Caco-2 (cell line): Measurements from ENCODE around the gene TBC1D24. TPM values are rescaled to one million over a fixed set of nuclear protein-coding genes. Genes with fewer than 3 reads are reported as not detected.
"Not testable (repeated sequence)": the region's sequence is repeated elsewhere in the genome, so short reads cannot be mapped to it uniquely, and the experiment has no call there.

ENCODE experiments used
- BruUV-seq: library from RNA; stranded (reverse); fragments of 400-500 nt; replicated peaks from 2 replicates; lab custom pipeline; 2021; lab: Mats Ljungman, UMichigan
- CTCF ChIA-PET: fragments of 300-600 bp; sonication (Branson Sonifier 250); formaldehyde crosslinking; loops from one replicate; lab custom pipeline; 2022; ENCODE audit warnings: antibody characterized with exemption; lab: Charles Lee
- POLR2A ChIA-PET: fragments of 300-600 bp; sonication (Branson Sonifier 250); formaldehyde crosslinking; loops from one replicate; lab custom pipeline; 2022; ENCODE audit warnings: antibody characterized with exemption; lab: Charles Lee
- DNase-seq, 2 experiments: peaks; one replicate each; pipeline versions ENCODE4 v3.0.0 to v3.0.0-alpha.2; 2020 to 2022
- H3K27me3 ChIP-seq: replicated peaks from 2 replicates; pipeline ENCODE4 v1.6.0; 2011; ENCODE audit warnings: low read length; ENCODE audit not compliant: control insufficient read depth, insufficient read depth
- H3K36me3 ChIP-seq: 2 replicates; pipeline ENCODE4 v1.5.1; 2011; ENCODE audit warnings: low read length; ENCODE audit not compliant: control insufficient read depth, insufficient read depth
- H3K4me1 ChIP-seq: fragments of 250-450 bp; sonication (Bioruptor Pico); 2 replicates; pipeline ENCODE4 v1.5.1; 2020; ENCODE audit warnings: mild to moderate bottlenecking
- H3K4me3 ChIP-seq: 2 replicates; pipeline ENCODE4 v1.5.1; 2011; ENCODE audit warnings: low read depth, mild to moderate bottlenecking, control low read depth, low read length
- H3K9me3 ChIP-seq: fragments of 250-450 bp; sonication (Bioruptor Pico); 2 replicates; pipeline ENCODE4 v1.5.1; 2020; ENCODE audit warnings: mild to moderate bottlenecking, moderate library complexity
- H3K27ac Mint-ChIP-seq: one replicate; pipeline ENCODE4 v1.8.0; 2022; ENCODE audit warnings: mixed read lengths; ENCODE audit not compliant: unreplicated experiment
- H3K27me3 Mint-ChIP-seq: one replicate; pipeline ENCODE4 v1.8.0; 2022; ENCODE audit warnings: mixed read lengths; ENCODE audit not compliant: insufficient read depth, unreplicated experiment
- H3K36me3 Mint-ChIP-seq: one replicate; pipeline ENCODE4 v1.8.0; 2022; ENCODE audit warnings: mild to moderate bottlenecking, mixed read lengths; ENCODE audit not compliant: insufficient read depth, unreplicated experiment
- H3K4me1 Mint-ChIP-seq: one replicate; pipeline ENCODE4 v1.8.0; 2022; ENCODE audit warnings: low read depth, mixed read lengths; ENCODE audit not compliant: unreplicated experiment
- H3K4me3 Mint-ChIP-seq: one replicate; pipeline ENCODE4 v1.8.0; 2022; ENCODE audit warnings: mild to moderate bottlenecking, moderate library complexity, mixed read lengths; ENCODE audit not compliant: unreplicated experiment
- H3K9me3 Mint-ChIP-seq: one replicate; pipeline ENCODE4 v1.8.0; 2022; ENCODE audit warnings: mixed read lengths; ENCODE audit not compliant: unreplicated experiment
- intact Hi-C: fragments of 100-400 bp; cut with micrococcal nuclease; formaldehyde crosslinking; loops from one replicate; pipeline ENCODE4 v1.10.0; 2022; ENCODE audit not compliant: unreplicated experiment
- total RNA-seq: library from RNA; stranded (reverse); gene quantifications from 2 replicates; pipeline ENCODE4 v1.2.3, GENCODE V29; 2022
- TF ChIP-seq, protein P1 (sequence below), 2 experiments: fragments of 200-600 bp in 1 of 2; IDR thresholded peaks; 1 replicate in 1 of 2; 2 replicates in 1 of 2; pipeline versions ENCODE4 v1.5.1 to v1.8.0; 2011 to 2022; ENCODE audit warnings: antibody characterized with exemption in 1 of 2, control low read depth in 1 of 2, inconsistent platforms in 1 of 2, low read depth in 1 of 2, low read length in 1 of 2, mild to moderate bottlenecking in 1 of 2, moderate library complexity in 1 of 2; ENCODE audit not compliant: insufficient read depth in 1 of 2, severe bottlenecking in 1 of 2, unreplicated experiment in 1 of 2

The TBC1D24 gene
- total RNA-seq, 1 experiment from 2014 or later, result 20.8 TPM

DNA sequence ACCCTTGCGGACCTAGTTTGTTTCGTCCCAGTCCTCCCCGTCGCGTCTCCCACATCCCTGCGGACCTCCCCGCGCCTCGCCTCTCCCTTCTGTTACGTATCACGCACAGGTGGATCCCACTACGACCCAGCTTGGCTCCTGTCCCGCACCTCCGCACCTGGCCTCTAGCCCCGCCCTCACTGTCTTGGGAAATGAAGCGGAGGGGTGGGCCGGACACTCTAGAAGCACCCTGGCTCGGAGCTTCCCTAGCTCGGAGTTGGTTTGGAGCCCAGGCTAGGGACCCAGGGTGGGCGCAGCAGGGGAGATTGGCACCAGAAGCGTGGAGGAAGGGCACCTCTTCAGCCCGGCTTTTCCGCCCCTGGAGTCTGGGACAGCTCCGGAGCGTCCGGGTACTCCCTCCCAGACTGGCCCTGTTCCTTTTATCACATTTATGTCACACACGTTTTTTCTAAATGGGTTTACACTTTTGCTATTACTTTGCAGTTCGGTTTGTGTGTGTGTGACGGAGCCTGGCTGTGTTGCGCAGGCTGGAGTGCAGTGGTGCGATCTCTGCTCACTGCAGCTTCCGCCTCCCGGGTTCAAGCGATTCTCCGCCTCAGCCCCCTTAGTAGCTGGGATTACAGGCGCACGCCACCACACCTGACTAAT is 57.7 kb downstream of the TBC1D24 start:
- intact Hi-C loops, result no loop called here
- H3K27me3 Mint-ChIP-seq, result no peaks in the 10 kb centered on the region
- TF ChIP-seq, protein P1, sequence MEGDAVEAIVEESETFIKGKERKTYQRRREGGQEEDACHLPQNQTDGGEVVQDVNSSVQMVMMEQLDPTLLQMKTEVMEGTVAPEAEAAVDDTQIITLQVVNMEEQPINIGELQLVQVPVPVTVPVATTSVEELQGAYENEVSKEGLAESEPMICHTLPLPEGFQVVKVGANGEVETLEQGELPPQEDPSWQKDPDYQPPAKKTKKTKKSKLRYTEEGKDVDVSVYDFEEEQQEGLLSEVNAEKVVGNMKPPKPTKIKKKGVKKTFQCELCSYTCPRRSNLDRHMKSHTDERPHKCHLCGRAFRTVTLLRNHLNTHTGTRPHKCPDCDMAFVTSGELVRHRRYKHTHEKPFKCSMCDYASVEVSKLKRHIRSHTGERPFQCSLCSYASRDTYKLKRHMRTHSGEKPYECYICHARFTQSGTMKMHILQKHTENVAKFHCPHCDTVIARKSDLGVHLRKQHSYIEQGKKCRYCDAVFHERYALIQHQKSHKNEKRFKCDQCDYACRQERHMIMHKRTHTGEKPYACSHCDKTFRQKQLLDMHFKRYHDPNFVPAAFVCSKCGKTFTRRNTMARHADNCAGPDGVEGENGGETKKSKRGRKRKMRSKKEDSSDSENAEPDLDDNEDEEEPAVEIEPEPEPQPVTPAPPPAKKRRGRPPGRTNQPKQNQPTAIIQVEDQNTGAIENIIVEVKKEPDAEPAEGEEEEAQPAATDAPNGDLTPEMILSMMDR (IDR thresholded peaks at IDR 0.05; ENCODE audit: insufficient read depth in 1 of 2, low read depth in 1 of 2, low read length in 1 of 2, severe bottlenecking in 1 of 2, unreplicated experiment in 1 of 2), result no peak
- ChIA-PET CTCF (interaction anchor here (0.6 to 1.3 kb wide), 5 partner anchors 9 to 474 kb away, joined by 3 to 8 read pairs (median 4); partner anchors contain the start of gene AMDHD2), POLR2A (interaction anchor here (0.7 to 1.6 kb wide), 3 partner anchors 9 to 14 kb away, joined by 3 to 15 read pairs (median 3); partner anchors contain the start of gene AMDHD2)
- Histone ChIP-seq H3K9me3 (no peaks in the 10 kb centered on the region), H3K27me3 (no peaks in the 10 kb centered on the region), H3K4me3 (peak overlapping the region; percentile 78), H3K4me1 (peaks cover 17% of the 10 kb centered on the region), H3K36me3 (peaks cover 2% of the 10 kb centered on the region)
- H3K4me3 Mint-ChIP-seq, result peak overlapping the region; percentile 86
- H3K27ac Mint-ChIP-seq, result peak overlapping the region; percentile 94
- H3K9me3 Mint-ChIP-seq, result no peaks in the 10 kb centered on the region
- TSS peak; percentile 71 for BruUV-seq
- peaks cover 26% of the 10 kb centered on the region for H3K36me3 Mint-ChIP-seq
- peak; percentile 88 to 92 for DNase-seq
- no peaks in the 10 kb centered on the region for H3K4me1 Mint-ChIP-seq

DNA sequence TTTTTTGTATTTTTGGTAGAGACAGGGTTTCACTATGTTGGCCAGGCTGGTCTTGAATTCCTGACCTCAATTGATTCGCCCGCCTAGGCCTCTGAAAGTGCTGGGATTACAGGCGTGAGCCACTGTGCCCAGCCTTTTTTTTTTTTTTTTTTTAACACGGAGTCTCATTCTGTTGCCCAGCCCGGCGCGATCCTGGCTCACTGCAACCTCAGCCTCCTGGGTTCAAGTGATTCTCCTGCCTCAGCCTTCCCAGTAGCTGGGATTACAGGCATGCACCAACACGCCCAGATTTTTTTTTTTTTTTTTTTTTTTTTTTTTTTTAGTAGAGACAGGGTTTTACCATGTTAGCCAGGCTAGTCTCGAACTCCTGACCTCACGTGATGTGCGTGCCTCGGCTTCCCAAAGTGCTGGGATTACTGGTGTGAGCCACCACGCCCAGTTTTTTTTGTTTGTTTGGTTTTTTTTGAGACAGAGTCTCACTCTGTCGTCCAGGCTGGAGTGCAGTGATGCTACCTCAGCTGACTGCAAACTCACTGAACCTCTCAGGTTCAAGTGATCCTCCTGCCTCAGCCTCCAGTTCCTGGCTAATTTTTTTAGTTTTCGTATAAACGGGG is 58.3 kb downstream of the TBC1D24 start:
- CTCF ChIA-PET, result interaction anchor here (0.6 to 1.3 kb wide), 3 partner anchors 13 to 473 kb away, joined by 3 to 4 read pairs (median 4); partner anchors contain the start of gene AMDHD2

DNA sequence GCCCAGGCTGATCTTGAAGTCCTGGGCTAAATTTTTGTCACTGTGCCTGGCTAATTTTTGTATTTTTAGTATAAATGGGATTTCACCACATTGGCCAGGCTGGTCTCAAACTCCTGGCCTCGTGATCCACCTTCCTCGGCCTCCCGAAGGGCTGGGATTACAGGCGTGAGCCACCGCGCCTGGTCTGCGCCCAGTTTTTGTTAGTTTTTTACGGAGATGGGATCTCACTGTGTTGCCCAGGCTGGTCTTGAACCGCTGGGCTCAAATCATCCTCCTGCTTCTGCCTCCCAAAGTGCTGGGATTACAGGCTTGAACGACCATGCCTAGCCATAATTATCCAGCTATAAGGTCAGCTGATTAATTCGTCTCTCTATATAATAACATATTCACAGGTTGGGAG is 59.0 kb downstream of the TBC1D24 start:
- no peaks in the 10 kb centered on the region for H3K27me3 Mint-ChIP-seq
- H3K27ac Mint-ChIP-seq, result no peak overlapping the region
- POLR2A ChIA-PET, result no interaction called here
- CTCF ChIA-PET, result no interaction called here
- H3K4me3 Mint-ChIP-seq, result no peak overlapping the region
- no peaks in the 10 kb centered on the region for H3K9me3 Mint-ChIP-seq
- no TSS peak for BruUV-seq
- no peaks in the 10 kb centered on the region for H3K4me1 Mint-ChIP-seq
- H3K27me3 ChIP-seq, result no peaks in the 10 kb centered on the region
- no peaks in the 10 kb centered on the region; the same call in 1 of the 2 replicates for H3K36me3 ChIP-seq
- peaks cover 31% of the 10 kb centered on the region for H3K36me3 Mint-ChIP-seq
- DNase-seq, result no peak
- peaks cover 19% of the 10 kb centered on the region for H3K4me1 ChIP-seq
- intact Hi-C loops, result no loop called here
- TF ChIP-seq, protein P1 (IDR thresholded peaks at IDR 0.05; ENCODE audit: insufficient read depth in 1 of 2, low read depth in 1 of 2, low read length in 1 of 2, severe bottlenecking in 1 of 2, unreplicated experiment in 1 of 2), result no peak
- H3K4me3 ChIP-seq, result no peak overlapping the region
- H3K9me3 ChIP-seq, result no peaks in the 10 kb centered on the region

More for the DNA sequence above, 58.3 kb downstream of the TBC1D24 start:
- H3K9me3 ChIP-seq, H3K4me1 Mint-ChIP-seq, H3K27me3 Mint-ChIP-seq, H3K27me3 ChIP-seq, intact Hi-C loops, H3K36me3 ChIP-seq, BruUV-seq, H3K9me3 Mint-ChIP-seq, DNase-seq: not testable (repeated sequence)
- peaks cover 17% of the 10 kb centered on the region for H3K4me1 ChIP-seq
- POLR2A ChIA-PET, result interaction anchor here (0.9 to 1.6 kb wide), 2 partner anchors 9 to 13 kb away, joined by 3 to 15 read pairs; partner anchors contain the start of gene AMDHD2
- Mint-ChIP-seq H3K4me3 (peak overlapping the region; percentile 86), H3K27ac (peak overlapping the region; percentile 94), H3K36me3 (peaks cover 26% of the 10 kb centered on the region)
- peak overlapping the region; percentile 78 for H3K4me3 ChIP-seq

DNA sequence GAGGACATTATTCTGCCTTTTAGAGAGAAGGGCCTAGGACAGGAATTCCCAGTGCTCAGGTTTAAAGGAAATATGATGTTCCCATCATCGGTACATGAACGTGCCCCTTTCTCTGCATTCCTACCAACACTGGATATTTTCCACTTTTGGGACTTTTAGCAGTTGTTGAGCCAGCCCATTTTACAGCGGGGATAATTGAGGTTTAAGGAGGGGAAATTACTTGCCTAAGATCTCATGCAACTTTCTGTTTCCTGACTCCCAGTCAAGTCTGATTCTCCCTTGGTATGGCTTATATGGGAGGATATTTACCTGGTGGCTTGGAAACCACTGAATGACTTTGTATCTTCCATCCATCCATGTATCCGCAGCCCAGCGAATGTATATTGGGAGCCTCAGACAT is 59.4 kb downstream of the TBC1D24 start:
- H3K4me3 Mint-ChIP-seq, DNase-seq, H3K4me1 Mint-ChIP-seq, H3K9me3 ChIP-seq, H3K9me3 Mint-ChIP-seq, H3K36me3 ChIP-seq, BruUV-seq, H3K27ac Mint-ChIP-seq, intact Hi-C loops, H3K4me3 ChIP-seq, POLR2A ChIA-PET, CTCF ChIA-PET, H3K27me3 ChIP-seq, H3K27me3 Mint-ChIP-seq: not testable (repeated sequence)
- H3K36me3 Mint-ChIP-seq, result peaks cover 32% of the 10 kb centered on the region
- peaks cover 23% of the 10 kb centered on the region for H3K4me1 ChIP-seq
